Stomach (tissue), 4 donors: ENCODE measurements around the gene ABI3BP.

Source experiments
- CTCF ChIP-seq, 7 experiments: fragments of 450-650 bp in 4 of 7; fragments of 200-600 bp in 3 of 7; sonication (generic) in 3 of 7; IDR thresholded peaks; one replicate each; pipeline ENCODE4 v1.5.1; 2016 to 2019; ENCODE audit warnings: antibody characterized with exemption in 7 of 7, control low read depth in 2 of 7, mild to moderate bottlenecking in 1 of 7
- POLR2A ChIP-seq, 4 donors: fragments of 450-650 bp; IDR thresholded peaks; one replicate each; pipeline ENCODE4 v1.6.1; 2016; ENCODE audit warnings: antibody characterized with exemption in 4 of 4, control low read depth in 2 of 4, mild to moderate bottlenecking in 1 of 4, moderate library complexity in 1 of 4
- POLR2AphosphoS5 ChIP-seq, 3 donors: sonication (generic); formaldehyde crosslinking; IDR thresholded peaks; one replicate each; pipeline ENCODE4 v1.6.1; 2016; ENCODE audit warnings: antibody characterized with exemption in 3 of 3

- TF ChIP-seq CTCF (IDR thresholded peaks at IDR 0.05) = no peak
- TF ChIP-seq POLR2A (IDR thresholded peaks at IDR 0.05) = no peak
- peak in 1 of 3 donors; percentile 2 for TF ChIP-seq POLR2AphosphoS5 (IDR thresholded peaks at IDR 0.05)
These were observed 20.4 kb downstream of the ABI3BP start for GRCh38 chr3:100972867-100973266.
